HepG2 (cell line): ENCODE results near the gene BET1L. TPM values are rescaled to one million over a fixed set of nuclear protein-coding genes. Genes with fewer than 3 reads are reported as not detected.
A peak's percentile ranks its signal among the peaks of the same experiment; 100 is the strongest.

Experiments
- ATAC-seq: fragments of 200-7000 bp; cut with Tn5 transposase; 3 replicates; pipeline ENCODE4 v1.9.1; 2020; ENCODE audit warnings: mild to moderate bottlenecking, moderate library complexity
- BruUV-seq: library from RNA; stranded (reverse); fragments of 400-500 nt; replicated peaks from 2 replicates; lab custom pipeline; 2021; lab: Mats Ljungman, UMichigan
- CTCF ChIA-PET: fragments of 300-600 bp; formaldehyde crosslinking; extraction: SDS; loops from one replicate; lab custom pipeline; 2021; ENCODE audit warnings: low total read pairs, inconsistent platforms, low intra/inter-chr PET ratio; lab: Yijun Ruan, JAX
- POLR2A ChIA-PET: fragments of 350-600 bp; sonication (Branson Sonifier 250); formaldehyde crosslinking; loops from one replicate; lab custom pipeline; 2020; ENCODE audit warnings: antibody characterized with exemption, inconsistent platforms; lab: Yijun Ruan, JAX
- DNase-seq: peaks from one replicate; pipeline ENCODE4 v3.0.0-alpha.2; 2015; ENCODE audit warnings: low spot score
- FAIRE-seq: peaks from 3 replicates; lab custom pipeline; 2011; peaks lifted over from hg19 to GRCh38; lab: Jason Lieb, UNC
- H2AFZ ChIP-seq: one replicate; pipeline ENCODE4 v1.6.1; 2011; ENCODE audit warnings: low read length, inconsistent platforms
- H3K27ac ChIP-seq: fragments of 300-600 bp; 3 replicates; pipeline ENCODE4 v1.8.0; 2011; ENCODE audit warnings: mixed run types, mild to moderate bottlenecking, mixed read lengths, low read length, inconsistent platforms; ENCODE audit not compliant: insufficient read depth; ENCODE audit errors: extremely low read length
- H3K27me3 ChIP-seq, 2 experiments: fragments of 200-600 bp in 1 of 2; 2 replicates in 1 of 2; 3 replicates in 1 of 2; pipeline versions ENCODE4 v1.6.0 to v1.8.0; 2011; ENCODE audit warnings: low read length in 2 of 2, mild to moderate bottlenecking in 2 of 2, moderate library complexity in 2 of 2, inconsistent platforms in 1 of 2; ENCODE audit not compliant: insufficient read depth in 2 of 2, control insufficient read depth in 1 of 2
- H3K36me3 ChIP-seq, 2 experiments: fragments of 200-600 bp in 1 of 2; replicated peaks in 1 of 2; 2 replicates in 1 of 2; 3 replicates in 1 of 2; pipeline versions ENCODE4 v1.5.1 to v1.8.0; 2011; ENCODE audit warnings: low read length in 2 of 2, inconsistent platforms in 1 of 2; ENCODE audit not compliant: insufficient read depth in 2 of 2, control insufficient read depth in 1 of 2
- H3K4me1 ChIP-seq: 2 replicates; pipeline ENCODE4 v1.5.1; 2012; ENCODE audit warnings: low read length, inconsistent platforms; ENCODE audit not compliant: insufficient read depth
- H3K4me2 ChIP-seq: 2 replicates; pipeline ENCODE4 v1.6.0; 2011; ENCODE audit warnings: low read depth, low read length, inconsistent platforms
- H3K4me3 ChIP-seq, 3 experiments: fragments of 200-600 bp in 1 of 3; sonication (generic), shearing (Covaris generic) in 1 of 3; replicated peaks in 1 of 3; 2 replicates each; pipeline ENCODE4 v1.5.1; 2011 to 2016; ENCODE audit warnings: low read length in 3 of 3, inconsistent platforms in 2 of 3, low read depth in 2 of 3, mild to moderate bottlenecking in 2 of 3, control low read depth in 1 of 3, mixed read lengths in 1 of 3; ENCODE audit not compliant: insufficient read depth in 1 of 3
- H3K79me2 ChIP-seq: one replicate; pipeline ENCODE4 v1.6.1; 2011; ENCODE audit warnings: low read length, inconsistent platforms; ENCODE audit not compliant: insufficient read depth
- H3K9ac ChIP-seq: 2 replicates; pipeline ENCODE4 v1.6.0; 2011; ENCODE audit warnings: mild to moderate bottlenecking, low read depth, low read length, inconsistent platforms; ENCODE audit not compliant: insufficient read depth
- H3K9me3 ChIP-seq: 2 replicates; pipeline ENCODE4 v1.5.1; 2012; ENCODE audit warnings: mild to moderate bottlenecking, low read length
- H4K20me1 ChIP-seq: 2 replicates; pipeline ENCODE4 v1.6.0; 2011; ENCODE audit warnings: inconsistent platforms, mild to moderate bottlenecking, low read length, moderate library complexity; ENCODE audit not compliant: insufficient read depth
- AKNA ChIP-seq: sonication (generic); formaldehyde crosslinking; IDR thresholded peaks from 2 replicates; pipeline ENCODE4 v1.4.0; 2020; ENCODE audit warnings: missing genetic modification reagents, borderline replicate concordance
- ATF4 ChIP-seq, 2 experiments: fragments of 450-650 bp in 1 of 2; sonication (generic) in 1 of 2; formaldehyde crosslinking; IDR thresholded peaks; 2 replicates each; pipeline versions ENCODE4 v1.5.0 to v1.8.0; 2020 to 2022; ENCODE audit warnings: mild to moderate bottlenecking in 1 of 2, missing genetic modification reagents in 1 of 2
- CBX2 ChIP-seq, 2 experiments: fragments of 200-600 bp in 1 of 2; sonication (generic); formaldehyde crosslinking in 1 of 2; IDR thresholded peaks; 2 replicates each; pipeline versions ENCODE4 v1.7.0 to v1.8.1; 2018 to 2022; ENCODE audit warnings: low read depth in 2 of 2, low read length in 1 of 2, mild to moderate bottlenecking in 1 of 2, missing genetic modification reagents in 1 of 2
- HES4 ChIP-seq: sonication (generic); formaldehyde crosslinking; IDR thresholded peaks from 2 replicates; pipeline ENCODE4 v1.9.0; 2021; ENCODE audit warnings: mild to moderate bottlenecking, missing genetic modification reagents, borderline replicate concordance
- IRF2 ChIP-seq: IDR thresholded peaks from 2 replicates; pipeline ENCODE4 v1.6.1; 2018; ENCODE audit warnings: missing genetic modification reagents, missing compliant biosample characterization
- KDM5A ChIP-seq: fragments of 200-600 bp; sonication (generic); IDR thresholded peaks from 2 replicates; pipeline ENCODE4 v1.7.0; 2018; ENCODE audit warnings: antibody characterized with exemption, mild to moderate bottlenecking, low read length, borderline replicate concordance
- KLF13 ChIP-seq: sonication (generic); formaldehyde crosslinking; IDR thresholded peaks from 2 replicates; pipeline ENCODE4 v1.4.0; 2020; ENCODE audit warnings: mild to moderate bottlenecking, missing genetic modification reagents
- MED8 ChIP-seq: sonication (generic); formaldehyde crosslinking; IDR thresholded peaks from 2 replicates; pipeline ENCODE4 v1.8.1; 2023; ENCODE audit warnings: mild to moderate bottlenecking, missing genetic modification reagents; ENCODE audit not compliant: insufficient replicate concordance
- PBX2 ChIP-seq: IDR thresholded peaks from 2 replicates; pipeline ENCODE4 v1.6.1; 2016; ENCODE audit warnings: control low read depth
- ZFP82 ChIP-seq: sonication (generic); formaldehyde crosslinking; IDR thresholded peaks from 2 replicates; pipeline ENCODE4 v1.5.1; 2020; ENCODE audit warnings: mild to moderate bottlenecking, missing genetic modification reagents, borderline replicate concordance
- ZNF143 ChIP-seq: sonication (generic); formaldehyde crosslinking; IDR thresholded peaks from 2 replicates; pipeline ENCODE4 v1.4.0; 2020; ENCODE audit warnings: missing genetic modification reagents
- ZNF225 ChIP-seq: sonication (generic); formaldehyde crosslinking; IDR thresholded peaks from 2 replicates; pipeline ENCODE4 v1.4.0; 2020; ENCODE audit warnings: mild to moderate bottlenecking, missing genetic modification reagents
- ZNF441 ChIP-seq: sonication (generic); formaldehyde crosslinking; IDR thresholded peaks from 2 replicates; pipeline ENCODE4 v1.7.0; 2021; ENCODE audit warnings: missing genetic modification reagents, borderline replicate concordance
- ZNF446 ChIP-seq: sonication (generic); formaldehyde crosslinking; IDR thresholded peaks from 2 replicates; pipeline ENCODE4 v1.5.0; 2020; ENCODE audit warnings: mild to moderate bottlenecking, missing genetic modification reagents
- ZNF580 ChIP-seq: IDR thresholded peaks from 2 replicates; pipeline ENCODE4 v1.6.1; 2016; ENCODE audit warnings: low read depth, borderline replicate concordance
- WGBS: methylation state at CpG from one replicate; pipeline ENCODE4 v1.1.6; 2017; ENCODE audit warnings: low lambda C conversion rate; 5-methylcytosine and 5-hydroxymethylcytosine counted together
- in situ Hi-C: cut with HindIII; loops from 2 replicates; pipeline ENCODE4 v1.10.0; 2017; ENCODE audit warnings: low pct_unique_long_range_greater_than_20kb; ENCODE audit not compliant: extremely low pct_ligation_motif_present
- intact Hi-C: fragments of 100-400 bp; cut with micrococcal nuclease; formaldehyde crosslinking; loops from one replicate; pipeline ENCODE4 v1.10.0; 2022; ENCODE audit not compliant: unreplicated experiment
- polyA plus RNA-seq, 8 experiments: library from polyadenylated mRNA; depleted of rRNA in 3 of 8; stranded (reverse) in 7 of 8; unstranded in 1 of 8; fragments of >200 nt; fragmentation: Illumina TruSeq in 4 of 8; extraction: Trizol in 4 of 8; gene quantifications; 2 replicates each; pipeline versions ENCODE4 v1.2.1 to v1.2.3, GENCODE V29; 2011 to 2016; ENCODE audit warnings: low read depth in 4 of 8, missing spikeins in 1 of 8, mixed read lengths in 1 of 8; ENCODE audit not compliant: insufficient read depth in 1 of 8
- total RNA-seq, 5 experiments: library from RNA; depleted of rRNA; stranded (reverse); fragments of >200 nt; fragmentation: Illumina TruSeq; extraction: Trizol; gene quantifications; 2 replicates each; pipeline ENCODE4 v1.2.3, GENCODE V29; 2016; ENCODE audit warnings: low read depth in 1 of 5

Gene BET1L
- total and polyA plus RNA-seq, 2 of the 13 experiments (the other 11 are each of a cell fraction or from before 2014, with no cell fraction given), result 26.2 to 59.6 TPM

GRCh38 chr11:209275-210121 lies 2.3 kb upstream of the BET1L start:
- no TSS peak for BruUV-seq
- FAIRE-seq, result no peak
- H3K4me3 ChIP-seq, result peak overlapping the region; percentile 75 to 90 (median 89)
- CTCF ChIA-PET, result no interaction called here
- peak overlapping the region; percentile 85 for H3K4me2 ChIP-seq
- WGBS, result 72% methylated on average over 13 of the region's 29 CpGs
- in situ Hi-C loops, result no loop called here
- peaks cover 32 to 62% of the 10 kb centered on the region in 2 experiments for H3K36me3 ChIP-seq
- peaks cover 36% of the 10 kb centered on the region for H3K4me1 ChIP-seq
- no peaks in the 10 kb centered on the region for H3K9me3 ChIP-seq
- POLR2A ChIA-PET, result interaction anchor here (1.1 to 3.9 kb wide), 2 partner anchors 26 to 146 kb away, joined by 4 to 20 read pairs; partner anchors contain the start of gene SIRT3
- peak overlapping the region; percentile 96 for H3K27ac ChIP-seq
- H2AFZ ChIP-seq, result no peak overlapping the region
- peaks cover 7% of the 10 kb centered on the region; the same call in 1 of the 2 replicates for H4K20me1 ChIP-seq
- H3K9ac ChIP-seq, result peak overlapping the region; percentile 100
- no peak for ATAC-seq
- intact Hi-C loops, result no loop called here
- no peaks in the 10 kb centered on the region; a peak in 1 of 5 replicates for H3K27me3 ChIP-seq
- no peak for DNase-seq
- H3K79me2 ChIP-seq, result peaks cover 46% of the 10 kb centered on the region
- TF ChIP-seq KLF13 (no peak), MED8 (no peak), PBX2 (CRISPR knock-in tag) (no peak), CBX2 (IDR thresholded peaks at IDR 0.05; ENCODE audit: low read depth, low read length) (no peak), CBX2 (CRISPR knock-in tag; IDR thresholded peaks at IDR 0.05; ENCODE audit: low read depth) (no peak), ZFP82 (CRISPR knock-in tag) (0 out of 2 replicates have a peak, but pooled peaks have one; percentile 28), ZNF580 (CRISPR knock-in tag) (no peak), HES4 (CRISPR knock-in tag) (0 out of 2 replicates have a peak, but pooled peaks have one; percentile 56), AKNA (CRISPR knock-in tag) (no peak), IRF2 (no peak), KDM5A (no peak), ATF4 (CRISPR knock-in tag; IDR thresholded peaks at IDR 0.05) (no peak), ZNF441 (CRISPR knock-in tag) (no peak), ZNF446 (CRISPR knock-in tag) (0 out of 2 replicates have a peak, but pooled peaks have one; percentile 4), ZNF143 (peak; percentile 41; the same call in 1 of the 2 replicates), ZNF225 (CRISPR knock-in tag) (0 out of 2 replicates have a peak, but pooled peaks have one; percentile 38)
